B cell (primary cell): Measurements from ENCODE around the gene NREP.

ENCODE experiments used
- CTCF ChIP-seq: fragments of 200-600 bp; IDR thresholded peaks from one replicate; pipeline ENCODE4 v1.8.0; 2022; ENCODE audit warnings: antibody characterized with exemption, mild to moderate bottlenecking
- EZH2 ChIP-seq: IDR thresholded peaks from 2 replicates; pipeline ENCODE4 v1.6.1; 2012; ENCODE audit warnings: borderline replicate concordance, low read depth, mild to moderate bottlenecking, moderate library complexity, low read length; ENCODE audit not compliant: insufficient read depth, poor library complexity, severe bottlenecking

- TF ChIP-seq CTCF: no peak
- no peak for TF ChIP-seq EZH2
Observed at GRCh38 chr5:111806753-111807152, 49.8 kb upstream of the NREP start.
